ENCODE measurements around the gene NOL3.

GRCh38 chr16:67129422-67129821 lies 40.9 kb upstream of the NOL3 start:
- no peak for TF ChIP-seq CTCF (IDR thresholded peaks at IDR 0.05; ENCODE audit: low read length)
- TF ChIP-seq EZH2 (optimal IDR thresholded peaks at IDR 0.05; ENCODE audit: low read depth, low read length) = no peak
